GM12873 (cell line): ENCODE data around the gene SESTD1.

ENCODE experiments used
- CTCF ChIP-seq: IDR thresholded peaks from 2 replicates; pipeline ENCODE4 v1.5.1; 2012; ENCODE audit warnings: low read depth, mild to moderate bottlenecking, moderate library complexity, low read length, control low read depth; ENCODE audit not compliant: insufficient read depth; ENCODE audit errors: missing control alignments

The SESTD1 gene

GRCh38 chr2:179274749-179275148 lies 10.1 kb upstream of the SESTD1 start:
- TF ChIP-seq CTCF, result no peak

GRCh38 chr2:179273461-179273962 lies 8.9 kb upstream of the SESTD1 start:
- TF ChIP-seq CTCF, result no peak

GRCh38 chr2:179272406-179273192 lies 8.0 kb upstream of the SESTD1 start:
- no peak for TF ChIP-seq CTCF

GRCh38 chr2:179270689-179271088 lies 6.1 kb upstream of the SESTD1 start:
- TF ChIP-seq CTCF, result no peak

- TF ChIP-seq CTCF, result no peak
Observed at GRCh38 chr2:179268277-179268925, 3.8 kb upstream of the SESTD1 start.

- TF ChIP-seq CTCF, result no peak
Observed at GRCh38 chr2:179266271-179266670, 1.6 kb upstream of the SESTD1 start.

GRCh38 chr2:179265082-179265510 lies 464 bp upstream of the SESTD1 start:
- no peak for TF ChIP-seq CTCF
